DND-41 (cell line): Measurements from ENCODE around the gene SAMM50.

ENCODE experiments used
- EZH2 ChIP-seq: IDR thresholded peaks from 3 replicates; pipeline ENCODE4 v1.6.1; 2012; ENCODE audit warnings: borderline replicate concordance, low read depth, mild to moderate bottlenecking, moderate library complexity, low read length, inconsistent platforms; ENCODE audit not compliant: severe bottlenecking
- TF ChIP-seq, protein P1 (sequence below): IDR thresholded peaks from 2 replicates; pipeline ENCODE4 v1.5.1; 2012; ENCODE audit warnings: borderline replicate concordance, low read length, moderate library complexity, mild to moderate bottlenecking; ENCODE audit not compliant: poor library complexity, severe bottlenecking; ENCODE audit errors: extremely low read depth

DNA sequence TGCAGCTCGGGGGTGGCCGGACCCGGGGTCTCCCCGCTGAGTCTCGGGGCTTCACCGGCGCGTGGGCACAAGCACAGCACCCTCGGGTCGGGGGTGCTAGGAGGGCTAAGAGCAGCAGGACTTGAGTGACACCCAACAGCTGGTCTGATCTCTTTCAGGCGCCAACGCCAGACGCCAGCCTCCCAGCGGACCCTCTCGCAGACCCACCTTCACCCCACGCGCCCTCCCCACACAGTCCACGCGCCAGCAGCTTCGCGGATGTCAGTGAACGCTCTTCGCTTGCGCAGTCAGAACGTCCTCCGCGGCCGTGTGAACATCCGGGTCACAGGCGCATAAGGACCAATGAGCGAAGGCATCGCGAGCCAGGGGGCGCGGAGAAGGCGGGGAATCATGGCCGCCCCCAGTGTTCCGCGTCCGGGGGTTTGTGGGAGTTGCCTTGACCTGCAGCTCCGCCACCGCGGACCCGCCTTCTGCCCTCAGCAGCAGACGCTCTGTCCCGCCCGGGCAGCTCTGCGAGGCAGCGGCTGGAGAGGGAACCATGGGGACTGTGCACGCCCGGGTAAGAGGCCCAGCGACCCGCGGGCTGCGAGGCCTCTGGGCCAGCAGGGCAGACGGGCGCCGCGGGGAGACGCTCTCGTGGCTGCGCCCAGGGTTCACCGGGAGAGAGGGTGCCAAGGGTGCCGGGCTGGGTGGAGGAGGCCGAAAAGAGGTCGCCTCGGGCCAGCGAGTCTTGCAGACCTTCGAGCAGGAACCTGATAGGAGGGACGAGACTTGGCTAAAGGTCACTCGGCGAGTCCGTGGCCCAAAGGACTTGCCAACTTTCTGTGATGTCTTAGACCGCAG, at the start of gene SAMM50:
- TF ChIP-seq, protein P1, sequence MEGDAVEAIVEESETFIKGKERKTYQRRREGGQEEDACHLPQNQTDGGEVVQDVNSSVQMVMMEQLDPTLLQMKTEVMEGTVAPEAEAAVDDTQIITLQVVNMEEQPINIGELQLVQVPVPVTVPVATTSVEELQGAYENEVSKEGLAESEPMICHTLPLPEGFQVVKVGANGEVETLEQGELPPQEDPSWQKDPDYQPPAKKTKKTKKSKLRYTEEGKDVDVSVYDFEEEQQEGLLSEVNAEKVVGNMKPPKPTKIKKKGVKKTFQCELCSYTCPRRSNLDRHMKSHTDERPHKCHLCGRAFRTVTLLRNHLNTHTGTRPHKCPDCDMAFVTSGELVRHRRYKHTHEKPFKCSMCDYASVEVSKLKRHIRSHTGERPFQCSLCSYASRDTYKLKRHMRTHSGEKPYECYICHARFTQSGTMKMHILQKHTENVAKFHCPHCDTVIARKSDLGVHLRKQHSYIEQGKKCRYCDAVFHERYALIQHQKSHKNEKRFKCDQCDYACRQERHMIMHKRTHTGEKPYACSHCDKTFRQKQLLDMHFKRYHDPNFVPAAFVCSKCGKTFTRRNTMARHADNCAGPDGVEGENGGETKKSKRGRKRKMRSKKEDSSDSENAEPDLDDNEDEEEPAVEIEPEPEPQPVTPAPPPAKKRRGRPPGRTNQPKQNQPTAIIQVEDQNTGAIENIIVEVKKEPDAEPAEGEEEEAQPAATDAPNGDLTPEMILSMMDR: peak; percentile 35
- TF ChIP-seq EZH2: no peak
